Activated T-cell treated with anti-CD3 and anti-CD28 coated beads for 24 hours (primary cell): ENCODE results near the gene CDH22.
A peak's percentile ranks its signal among the peaks of the same experiment; 100 is the strongest.

Experiments
- DNase-seq: peaks from one replicate; pipeline ENCODE4 v3.0.0-alpha.2; 2020; ENCODE audit warnings: low read depth

The CDH22 gene

GRCh38 chr20:46192376-46192944, 115.8 kb downstream of the CDH22 start:
- DNase-seq, result no peak

GRCh38 chr20:46191611-46192010, 116.7 kb downstream of the CDH22 start:
- DNase-seq, result no peak

GRCh38 chr20:46191168-46191540, 117.1 kb downstream of the CDH22 start:
- no peak for DNase-seq

GRCh38 chr20:46190478-46191167, 117.7 kb downstream of the CDH22 start:
- no peak for DNase-seq

GRCh38 chr20:46188866-46189541, 119.3 kb downstream of the CDH22 start:
- DNase-seq, result no peak

GRCh38 chr20:46186210-46186609, 122.1 kb downstream of the CDH22 start:
- no peak for DNase-seq

- DNase-seq, result no peak
These were observed 122.9 kb downstream of the CDH22 start for GRCh38 chr20:46185353-46185752.

GRCh38 chr20:46183768-46184167, 124.5 kb downstream of the CDH22 start:
- DNase-seq, result no peak

GRCh38 chr20:46182276-46183200, 125.8 kb downstream of the CDH22 start:
- no peak for DNase-seq

- DNase-seq, result no peak
These were observed 128.4 kb downstream of the CDH22 start for GRCh38 chr20:46179862-46180261.

- DNase-seq, result no peak
These were observed 129.4 kb downstream of the CDH22 start for GRCh38 chr20:46178891-46179290.

GRCh38 chr20:46177768-46178167, 130.5 kb downstream of the CDH22 start:
- DNase-seq, result no peak

GRCh38 chr20:46176739-46177378, 131.4 kb downstream of the CDH22 start:
- no peak for DNase-seq

GRCh38 chr20:46175127-46175494, 133.2 kb downstream of the CDH22 start:
- DNase-seq, result no peak

- DNase-seq, result peak; percentile 61
These were observed 133.7 kb downstream of the CDH22 start for GRCh38 chr20:46174469-46175126.

GRCh38 chr20:46173652-46174468, 134.4 kb downstream of the CDH22 start:
- no peak for DNase-seq

GRCh38 chr20:46172961-46173536, 135.2 kb downstream of the CDH22 start:
- DNase-seq, result no peak

GRCh38 chr20:46172455-46172854, 135.8 kb downstream of the CDH22 start:
- no peak for DNase-seq

- no peak for DNase-seq
These were observed 136.4 kb downstream of the CDH22 start for GRCh38 chr20:46171909-46172308.

- DNase-seq, result no peak
These were observed 136.8 kb downstream of the CDH22 start for GRCh38 chr20:46171476-46171875.
